HCT116 (cell line): ENCODE results near the gene EVC. TPM values are rescaled to one million over a fixed set of nuclear protein-coding genes. Genes with fewer than 3 reads are reported as not detected.

Experiments used
- ATAC-seq: fragments of 200-7000 bp; cut with Tn5 transposase; 2 replicates; pipeline ENCODE4 v1.9.1; 2020; ENCODE audit warnings: mild to moderate bottlenecking, moderate library complexity
- BruUV-seq: library from RNA; stranded (reverse); fragments of 400-500 nt; replicated peaks from 2 replicates; lab custom pipeline; 2021; lab: Mats Ljungman, UMichigan
- CTCF ChIA-PET: fragments of 300-600 bp; sonication (Branson Sonifier 250); formaldehyde crosslinking; loops from one replicate; lab custom pipeline; 2021; ENCODE audit warnings: antibody characterized with exemption; lab: Charles Lee
- POLR2A ChIA-PET: fragments of 300-600, 350-600 bp; sonication (Branson Sonifier 250); formaldehyde crosslinking; loops from one replicate; lab custom pipeline; 2021; ENCODE audit warnings: antibody characterized with exemption; lab: Charles Lee
- RAD21 ChIA-PET, 2 experiments: fragments of 300-600 bp; sonication (Branson Sonifier 250); formaldehyde crosslinking; loops; one replicate each; lab custom pipeline; 2023; ENCODE audit warnings: low total read pairs in 2 of 2; ENCODE audit not compliant: uncharacterized antibody in 2 of 2, unreplicated experiment in 2 of 2, low non-redundant PET in 1 of 2; lab: Charles Lee
- DNase-seq: peaks from one replicate; pipeline ENCODE4 v3.0.0-alpha.2; 2010; ENCODE audit warnings: low read depth, low spot score
- H2AFZ ChIP-seq: fragments of 200-600 bp; shearing (Covaris generic), sonication (generic); 2 replicates; pipeline ENCODE4 v1.6.1; 2017; ENCODE audit warnings: low read depth, mixed run types, mixed read lengths, antibody characterized with exemption, low read length; ENCODE audit not compliant: poor library complexity, severe bottlenecking
- H3K27ac ChIP-seq: 2 replicates; pipeline ENCODE4 v1.5.1; 2012; ENCODE audit warnings: low read depth, low read length
- H3K27me3 ChIP-seq: fragments of 200-600 bp; sonication (generic); 2 replicates; pipeline ENCODE4 v1.6.1; 2016; ENCODE audit warnings: mixed run types, low read length, mixed read lengths; ENCODE audit not compliant: insufficient read depth
- H3K36me3 ChIP-seq, 2 experiments: fragments of 200-500 bp in 1 of 2; fragments of 200-600 bp in 1 of 2; sonication (Bioruptor generic) in 1 of 2; sonication (generic) in 1 of 2; 2 replicates each; pipeline versions ENCODE4 v1.5.1 to v1.6.1; 2014 to 2016; ENCODE audit warnings: low read length in 2 of 2, inconsistent platforms in 1 of 2, mixed read lengths in 1 of 2, mixed run types in 1 of 2; ENCODE audit not compliant: insufficient read depth in 2 of 2, control insufficient read depth in 1 of 2
- H3K4me1 ChIP-seq, 2 experiments: fragments of 200-600 bp in 1 of 2; sonication (generic) in 1 of 2; 2 replicates each; pipeline versions ENCODE4 v1.5.1 to v1.6.1; 2012 to 2017; ENCODE audit warnings: low read length in 2 of 2, inconsistent platforms in 1 of 2, mild to moderate bottlenecking in 1 of 2, mixed read lengths in 1 of 2, mixed run types in 1 of 2, moderate library complexity in 1 of 2; ENCODE audit not compliant: insufficient read depth in 2 of 2, control insufficient read depth in 1 of 2
- H3K4me2 ChIP-seq: fragments of 200-600 bp; sonication (generic); 2 replicates; pipeline ENCODE4 v1.6.1; 2017; ENCODE audit warnings: mixed run types, low read length, mixed read lengths
- H3K4me3 ChIP-seq, 2 experiments: fragments of 200-600 bp in 1 of 2; sonication (generic) in 1 of 2; replicated peaks in 1 of 2; 2 replicates each; pipeline ENCODE4 v1.5.1; 2011 to 2016; ENCODE audit warnings: low read length in 2 of 2, control low read depth in 1 of 2, low read depth in 1 of 2, mild to moderate bottlenecking in 1 of 2, mixed read lengths in 1 of 2, mixed run types in 1 of 2
- H3K79me2 ChIP-seq: fragments of 200-600 bp; sonication (generic); 2 replicates; pipeline ENCODE4 v1.6.1; 2017; ENCODE audit warnings: mild to moderate bottlenecking, mixed run types, low read length, moderate library complexity, mixed read lengths; ENCODE audit not compliant: insufficient read depth
- H3K9ac ChIP-seq: fragments of 200-600 bp; sonication (generic); 2 replicates; pipeline ENCODE4 v1.6.1; 2016; ENCODE audit warnings: low read length, mixed read lengths
- H3K9me2 ChIP-seq: fragments of 200-600 bp; sonication (generic), shearing (Covaris generic); 2 replicates; pipeline ENCODE4 v1.6.1; 2017; ENCODE audit warnings: mixed run types, mild to moderate bottlenecking, moderate library complexity; ENCODE audit not compliant: insufficient read depth
- H3K9me3 ChIP-seq, 2 experiments: fragments of 200-500 bp in 1 of 2; fragments of 200-600 bp in 1 of 2; sonication (Bioruptor generic) in 1 of 2; sonication (generic) in 1 of 2; 2 replicates each; pipeline ENCODE4 v1.6.1; 2014 to 2017; ENCODE audit warnings: low read length in 2 of 2, mixed read lengths in 2 of 2, inconsistent platforms in 1 of 2, low read depth in 1 of 2, mild to moderate bottlenecking in 1 of 2, mixed run types in 1 of 2, moderate library complexity in 1 of 2; ENCODE audit not compliant: control insufficient read depth in 1 of 2, insufficient read depth in 1 of 2
- H4K20me1 ChIP-seq: fragments of 200-600 bp; sonication (generic), shearing (Covaris generic); 2 replicates; pipeline ENCODE4 v1.6.1; 2017; ENCODE audit warnings: mixed run types, mild to moderate bottlenecking, moderate library complexity; ENCODE audit not compliant: insufficient read depth
- CBX3 ChIP-seq: IDR thresholded peaks from 2 replicates; pipeline ENCODE4 v1.6.1; 2012; ENCODE audit warnings: low read depth
- CEBPB ChIP-seq: IDR thresholded peaks from 2 replicates; pipeline ENCODE4 v1.6.1; 2012; ENCODE audit warnings: low read depth
- EGR1 ChIP-seq: IDR thresholded peaks from 2 replicates; pipeline ENCODE4 v1.6.1; 2012; ENCODE audit warnings: low read depth
- ELF1 ChIP-seq: IDR thresholded peaks from 2 replicates; pipeline ENCODE4 v1.6.1; 2012; ENCODE audit warnings: low read depth, borderline replicate concordance
- EZH2phosphoT487 ChIP-seq: fragments of 200-600 bp; IDR thresholded peaks from 2 replicates; pipeline ENCODE4 v1.6.1; 2018; ENCODE audit warnings: antibody characterized with exemption, borderline replicate concordance
- FOSL1 ChIP-seq: IDR thresholded peaks from 2 replicates; pipeline ENCODE4 v1.6.1; 2012; ENCODE audit warnings: low read depth
- POLR2A ChIP-seq: IDR thresholded peaks from 2 replicates; pipeline ENCODE4 v1.7.0; 2011; ENCODE audit warnings: borderline replicate concordance; ENCODE audit not compliant: insufficient read depth, insufficient read length; ENCODE audit errors: extremely low read depth
- POLR2AphosphoS5 ChIP-seq: IDR thresholded peaks from 2 replicates; pipeline ENCODE4 v1.6.1; 2011; ENCODE audit warnings: mild to moderate bottlenecking, low read depth, low read length, moderate library complexity
- SIN3A ChIP-seq: IDR thresholded peaks from 2 replicates; pipeline ENCODE4 v1.6.1; 2012; ENCODE audit warnings: low read depth
- SP1 ChIP-seq: IDR thresholded peaks from 2 replicates; pipeline ENCODE4 v1.6.1; 2012; ENCODE audit warnings: low read depth
- SRF ChIP-seq: IDR thresholded peaks from 2 replicates; pipeline ENCODE4 v1.6.1; 2012; ENCODE audit warnings: low read depth
- YY1 ChIP-seq: IDR thresholded peaks from 2 replicates; pipeline ENCODE4 v1.6.1; 2011; ENCODE audit warnings: low read length, low read depth, moderate library complexity, mild to moderate bottlenecking; ENCODE audit not compliant: insufficient replicate concordance; ENCODE audit errors: extremely low read depth
- ZFX ChIP-seq: fragments of 450-650 bp; IDR thresholded peaks from 2 replicates; pipeline ENCODE4 v1.6.1; 2017
- ZNF274 ChIP-seq: fragments of 200-500 bp; sonication (Bioruptor generic); IDR thresholded peaks from 2 replicates; pipeline ENCODE4 v1.6.1; 2014; ENCODE audit warnings: mild to moderate bottlenecking, low read depth, low read length, inconsistent platforms
- intact Hi-C: fragments of 100-400 bp; cut with micrococcal nuclease; formaldehyde crosslinking; loops from 2 replicates; pipeline ENCODE4 v1.10.0; 2022
- total RNA-seq: library from RNA; stranded (reverse); gene quantifications from one replicate; pipeline ENCODE4 v1.2.1, GENCODE V29; 2021; ENCODE audit not compliant: unreplicated experiment
- TF ChIP-seq, protein P1 (sequence below): IDR thresholded peaks from 2 replicates; pipeline ENCODE4 v1.6.1; 2012; ENCODE audit warnings: low read depth
- TF ChIP-seq, protein P2 (sequence below): IDR thresholded peaks from 2 replicates; pipeline ENCODE4 v1.6.1; 2012
- TF ChIP-seq, protein P3 (sequence below): IDR thresholded peaks from 2 replicates; pipeline ENCODE4 v1.6.1; 2012

Gene EVC
- total RNA-seq, 1 experiment from 2014 or later, result 0.15 TPM

- H3K4me3 ChIP-seq, result no peak overlapping the region
- no peaks in the 10 kb centered on the region for H3K27me3 ChIP-seq
- H4K20me1 ChIP-seq, result no peaks in the 10 kb centered on the region
- DNase-seq (no peak), ATAC-seq (no peak)
- H3K4me2 ChIP-seq, result no peak overlapping the region
- BruUV-seq, result no TSS peak
- no peaks in the 10 kb centered on the region for H3K4me1 ChIP-seq
- H3K36me3 ChIP-seq, result no peaks in the 10 kb centered on the region
- no peak overlapping the region for H2AFZ ChIP-seq
- H3K9ac ChIP-seq, result no peak overlapping the region
- no peaks in the 10 kb centered on the region for H3K9me2 ChIP-seq
- no peaks in the 10 kb centered on the region for H3K79me2 ChIP-seq
- POLR2A ChIA-PET, result no interaction called here
- RAD21 ChIA-PET, result no interaction called here
- CTCF ChIA-PET, result interaction anchor here (2.9 kb wide), 1 partner anchor 8 kb away, joined by 19 read pairs; no protein-coding TSS in a partner anchor
- TF ChIP-seq YY1, result no peak
- TF ChIP-seq FOSL1, result no peak
- TF ChIP-seq CBX3, result no peak
- TF ChIP-seq, all 23 proteins: peak for 0
- Histone ChIP-seq H3K27ac (no peak overlapping the region), H3K9me3 (no peaks in the 10 kb centered on the region)
- intact Hi-C loops, result no loop called here
Measured at GRCh38 chr4:5805270-5805669, 94.3 kb downstream of the EVC start.

DNA sequence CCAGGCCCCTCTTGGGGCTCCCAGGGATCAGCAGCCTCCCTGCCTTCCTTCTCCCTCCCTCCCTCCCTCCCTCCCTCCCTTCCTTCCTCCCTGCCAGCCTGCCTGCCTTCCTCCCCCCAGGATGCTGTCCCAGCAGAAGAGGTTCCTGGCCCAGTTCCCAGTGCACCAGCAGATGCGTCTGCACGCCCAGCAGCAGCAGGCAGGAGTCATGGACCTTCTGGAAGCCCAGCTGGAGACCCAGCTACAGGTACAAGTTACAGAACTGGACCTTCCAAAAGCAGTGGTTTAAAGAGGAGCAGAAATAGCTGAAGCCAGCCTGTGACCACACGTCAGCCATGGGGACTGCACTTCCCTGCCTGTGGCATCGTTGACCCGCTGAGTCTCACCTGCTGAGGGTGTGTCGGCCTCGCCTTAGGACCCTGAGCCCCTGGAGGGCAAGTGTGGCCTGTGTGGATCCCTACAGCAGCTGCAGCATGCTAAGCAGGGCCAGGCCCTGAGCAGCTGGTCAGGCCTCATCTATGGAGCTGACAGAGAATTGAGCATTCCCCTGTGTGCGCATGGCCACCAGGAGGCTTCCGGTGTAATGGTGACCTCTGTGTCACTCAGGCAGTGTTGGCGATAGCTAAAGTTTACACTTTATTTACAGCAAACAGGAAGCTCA is 97.2 kb downstream of the EVC start:
- Histone ChIP-seq H3K9ac (no peak overlapping the region), H3K9me2 (no peaks in the 10 kb centered on the region), H3K27me3 (no peaks in the 10 kb centered on the region), H3K79me2 (no peaks in the 10 kb centered on the region), H3K36me3 (no peaks in the 10 kb centered on the region), H3K4me1 (no peaks in the 10 kb centered on the region), H2AFZ (no peak overlapping the region), H3K4me2 (no peak overlapping the region), H3K27ac (no peak overlapping the region), H3K9me3 (no peaks in the 10 kb centered on the region), H3K4me3 (no peak overlapping the region), H4K20me1 (no peaks in the 10 kb centered on the region)
- intact Hi-C loops, result no loop called here
- ChIA-PET RAD21 (no interaction called here), CTCF (interaction anchor here (0.8 to 2.7 kb wide), 2 partner anchors 13 to 132 kb away, joined by 3 to 14 read pairs; no protein-coding TSS in a partner anchor), POLR2A (no interaction called here)
- ATAC-seq, result no peak
- BruUV-seq, result no TSS peak
- no peak for DNase-seq
- TF ChIP-seq CEBPB, result no peak
- TF ChIP-seq POLR2A, result no peak
- TF ChIP-seq SP1, result no peak
- TF ChIP-seq ZFX, result no peak
- no peak for TF ChIP-seq ELF1
- no peak for TF ChIP-seq FOSL1
- no peak for TF ChIP-seq EGR1
- TF ChIP-seq, protein P1, sequence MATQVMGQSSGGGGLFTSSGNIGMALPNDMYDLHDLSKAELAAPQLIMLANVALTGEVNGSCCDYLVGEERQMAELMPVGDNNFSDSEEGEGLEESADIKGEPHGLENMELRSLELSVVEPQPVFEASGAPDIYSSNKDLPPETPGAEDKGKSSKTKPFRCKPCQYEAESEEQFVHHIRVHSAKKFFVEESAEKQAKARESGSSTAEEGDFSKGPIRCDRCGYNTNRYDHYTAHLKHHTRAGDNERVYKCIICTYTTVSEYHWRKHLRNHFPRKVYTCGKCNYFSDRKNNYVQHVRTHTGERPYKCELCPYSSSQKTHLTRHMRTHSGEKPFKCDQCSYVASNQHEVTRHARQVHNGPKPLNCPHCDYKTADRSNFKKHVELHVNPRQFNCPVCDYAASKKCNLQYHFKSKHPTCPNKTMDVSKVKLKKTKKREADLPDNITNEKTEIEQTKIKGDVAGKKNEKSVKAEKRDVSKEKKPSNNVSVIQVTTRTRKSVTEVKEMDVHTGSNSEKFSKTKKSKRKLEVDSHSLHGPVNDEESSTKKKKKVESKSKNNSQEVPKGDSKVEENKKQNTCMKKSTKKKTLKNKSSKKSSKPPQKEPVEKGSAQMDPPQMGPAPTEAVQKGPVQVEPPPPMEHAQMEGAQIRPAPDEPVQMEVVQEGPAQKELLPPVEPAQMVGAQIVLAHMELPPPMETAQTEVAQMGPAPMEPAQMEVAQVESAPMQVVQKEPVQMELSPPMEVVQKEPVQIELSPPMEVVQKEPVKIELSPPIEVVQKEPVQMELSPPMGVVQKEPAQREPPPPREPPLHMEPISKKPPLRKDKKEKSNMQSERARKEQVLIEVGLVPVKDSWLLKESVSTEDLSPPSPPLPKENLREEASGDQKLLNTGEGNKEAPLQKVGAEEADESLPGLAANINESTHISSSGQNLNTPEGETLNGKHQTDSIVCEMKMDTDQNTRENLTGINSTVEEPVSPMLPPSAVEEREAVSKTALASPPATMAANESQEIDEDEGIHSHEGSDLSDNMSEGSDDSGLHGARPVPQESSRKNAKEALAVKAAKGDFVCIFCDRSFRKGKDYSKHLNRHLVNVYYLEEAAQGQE, result no peak
- TF ChIP-seq CBX3, result no peak
- TF ChIP-seq ZNF274, result no peak
- TF ChIP-seq, protein P2, sequence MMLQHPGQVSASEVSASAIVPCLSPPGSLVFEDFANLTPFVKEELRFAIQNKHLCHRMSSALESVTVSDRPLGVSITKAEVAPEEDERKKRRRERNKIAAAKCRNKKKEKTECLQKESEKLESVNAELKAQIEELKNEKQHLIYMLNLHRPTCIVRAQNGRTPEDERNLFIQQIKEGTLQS, result no peak
- no peak for TF ChIP-seq SRF
- no peak for TF ChIP-seq SIN3A
- no peak for TF ChIP-seq EZH2phosphoT487
- TF ChIP-seq POLR2AphosphoS5, result no peak
- TF ChIP-seq, protein P3, sequence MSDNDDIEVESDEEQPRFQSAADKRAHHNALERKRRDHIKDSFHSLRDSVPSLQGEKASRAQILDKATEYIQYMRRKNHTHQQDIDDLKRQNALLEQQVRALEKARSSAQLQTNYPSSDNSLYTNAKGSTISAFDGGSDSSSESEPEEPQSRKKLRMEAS, result no peak
